Cerebellar cortex (tissue), 1 donor: ENCODE results near the gene TSPAN2.

Experiments
- DNase-seq: peaks from one replicate; pipeline ENCODE4 v3.0.0-alpha.2; 2015; ENCODE audit warnings: low spot score

Gene TSPAN2

GRCh38 chr1:115074839-115075534 lies 14.3 kb downstream of the TSPAN2 start:
- DNase-seq = no peak

DNA sequence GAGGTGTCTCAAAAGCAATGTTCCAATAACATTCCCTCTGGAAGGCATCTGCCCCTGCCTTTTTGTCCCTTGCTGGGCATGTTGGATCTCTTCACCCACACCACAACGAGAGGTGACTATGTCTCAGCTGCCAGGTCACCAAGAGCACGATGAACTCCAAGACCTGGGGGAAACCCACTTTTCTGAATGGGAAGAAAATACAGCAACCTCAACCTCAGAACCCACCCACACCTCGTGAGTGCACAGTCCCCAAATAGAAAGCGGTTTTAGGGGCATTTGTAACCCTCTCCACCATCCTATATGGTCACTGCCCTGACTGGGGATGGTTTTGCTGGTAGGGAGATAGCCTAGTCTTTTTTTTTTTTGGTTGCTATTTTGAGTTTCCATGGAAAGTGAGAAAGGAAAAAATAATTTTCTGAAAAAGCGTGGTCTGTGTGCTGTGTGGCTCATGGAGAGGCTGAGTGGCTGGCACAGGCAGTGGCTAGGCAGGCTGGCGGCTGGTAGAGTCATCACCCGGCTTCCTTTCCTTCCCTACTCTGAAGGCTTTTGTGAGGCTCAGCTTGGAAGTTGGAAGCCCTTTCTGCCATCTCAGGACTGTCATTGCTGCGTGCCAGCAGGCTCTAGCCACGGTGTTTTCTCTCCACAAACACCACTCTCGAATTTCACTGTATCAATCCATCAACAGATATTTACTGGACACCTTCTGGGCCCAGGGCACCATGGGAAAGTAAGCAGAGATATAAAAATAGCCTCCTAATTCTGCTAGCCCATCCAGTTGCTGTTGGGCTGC lies 15.8 kb downstream of the TSPAN2 start:
- DNase-seq = no peak

- DNase-seq = no peak
Observed at GRCh38 chr1:115071012-115071664, 18.2 kb downstream of the TSPAN2 start.

GRCh38 chr1:115069659-115070308 lies 19.5 kb downstream of the TSPAN2 start:
- no peak for DNase-seq

DNA sequence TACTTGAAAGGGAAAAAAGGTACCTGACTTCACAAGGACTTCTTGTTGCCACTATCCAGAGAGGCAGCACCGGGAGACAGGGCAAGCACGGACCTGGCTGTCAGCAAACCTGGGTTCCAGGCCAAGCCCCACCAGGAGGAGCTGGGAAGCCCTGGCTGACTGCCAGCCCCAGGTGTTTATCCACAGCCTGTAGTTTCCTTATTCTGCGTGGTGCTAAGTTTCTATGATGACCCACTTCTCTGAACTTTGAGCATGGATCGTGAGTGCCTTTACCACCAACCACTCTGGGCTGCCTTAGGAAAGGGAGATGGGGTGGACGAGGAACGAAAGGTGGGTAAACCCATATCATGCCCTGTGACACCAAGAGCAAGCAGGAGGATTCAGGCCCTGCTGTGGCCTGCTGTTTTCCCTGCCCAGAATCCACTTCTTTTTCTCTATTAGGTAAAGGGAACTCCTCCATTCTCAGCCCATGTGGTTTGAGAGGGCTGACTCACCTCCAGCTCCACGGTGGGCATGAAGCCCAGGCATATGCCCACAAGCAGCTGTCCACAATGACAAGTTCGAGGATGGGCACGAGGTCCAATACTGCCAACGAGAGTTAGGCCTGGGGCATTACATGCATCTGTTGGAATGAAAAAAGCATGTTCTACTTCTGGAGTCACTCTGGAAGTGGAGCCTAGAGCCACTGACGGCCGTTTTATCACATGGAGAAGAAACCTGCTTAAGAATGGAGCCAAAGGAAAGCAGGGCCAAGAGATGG lies 20.3 kb downstream of the TSPAN2 start:
- no peak for DNase-seq

DNA sequence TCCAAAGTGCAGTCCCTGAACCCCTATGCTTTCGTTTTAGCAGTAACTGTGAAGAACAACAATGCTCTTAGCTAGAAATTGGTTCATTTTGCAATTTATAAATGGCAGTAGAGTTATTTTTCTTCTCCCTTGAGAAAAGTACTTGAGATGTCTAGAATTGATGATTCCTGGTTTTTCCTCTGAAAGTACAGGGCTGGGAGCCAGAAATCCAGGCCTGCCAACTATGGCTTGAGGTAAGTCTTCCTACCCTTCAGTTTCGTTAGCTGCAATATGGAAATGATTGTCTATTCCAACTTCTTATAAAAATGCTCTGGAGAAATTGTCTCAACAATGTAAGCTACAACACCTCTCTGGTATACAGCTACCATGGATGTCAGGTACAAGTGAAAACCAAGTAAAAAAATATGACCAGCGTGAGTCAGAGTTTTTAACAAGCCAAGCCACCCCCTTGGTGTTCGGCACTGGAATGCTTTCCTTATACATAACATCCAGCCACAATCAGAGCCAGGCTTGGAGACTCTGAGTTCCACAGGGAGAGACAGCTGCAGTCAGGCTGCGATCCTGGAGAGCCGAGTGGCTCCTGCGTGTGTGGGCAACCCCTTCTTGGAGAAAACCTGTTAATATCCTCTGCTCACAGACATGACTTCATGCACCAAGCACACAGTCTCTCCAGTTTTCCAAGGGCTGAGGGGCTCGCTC lies 22.0 kb downstream of the TSPAN2 start:
- DNase-seq = no peak

DNA sequence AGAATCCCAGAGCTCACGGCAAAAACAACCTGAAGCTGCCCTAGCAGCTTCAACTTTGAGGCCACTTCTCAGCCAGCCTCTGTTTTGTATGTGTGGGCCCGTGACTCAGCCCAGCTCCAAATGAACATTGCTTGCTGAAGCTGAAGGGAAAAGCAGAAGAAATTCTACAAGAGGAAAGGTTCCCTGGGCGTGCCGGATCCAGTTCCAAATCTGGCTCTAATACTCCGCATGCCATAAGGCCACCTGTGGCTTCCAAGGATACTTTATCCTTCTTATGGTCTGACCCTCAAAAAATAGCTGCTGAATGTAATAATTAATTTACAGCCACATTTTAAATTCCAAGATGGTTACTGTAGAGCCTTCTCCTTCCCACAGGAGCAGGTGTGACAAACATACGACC lies 24.3 kb downstream of the TSPAN2 start:
- no peak for DNase-seq

GRCh38 chr1:115064461-115064860 lies 24.8 kb downstream of the TSPAN2 start:
- DNase-seq = no peak

- DNase-seq = no peak
Observed at GRCh38 chr1:115063228-115063901, 25.9 kb downstream of the TSPAN2 start.

DNA sequence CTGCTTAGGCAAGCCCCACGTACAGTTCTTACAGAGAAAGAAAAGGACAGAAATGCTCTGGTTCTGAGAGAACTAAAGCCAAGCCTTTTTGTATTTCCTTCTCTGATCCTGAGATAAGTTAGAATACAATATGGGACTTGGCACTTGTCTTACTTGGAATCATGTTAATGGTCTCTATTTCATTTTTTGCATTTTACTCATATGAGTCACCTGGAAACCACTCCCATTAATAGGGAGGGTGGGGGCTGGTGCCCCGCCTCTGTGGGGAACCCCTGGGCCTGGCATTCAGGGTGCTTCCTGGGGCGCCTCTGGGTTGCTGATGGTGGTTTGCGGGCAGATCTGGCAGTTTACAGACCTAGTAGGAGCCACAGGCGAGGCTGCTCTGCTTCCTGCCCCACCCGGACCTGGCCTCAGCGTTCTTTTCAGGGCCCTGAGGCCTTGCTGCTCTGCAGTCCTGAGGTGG lies 26.7 kb downstream of the TSPAN2 start:
- no peak for DNase-seq

DNA sequence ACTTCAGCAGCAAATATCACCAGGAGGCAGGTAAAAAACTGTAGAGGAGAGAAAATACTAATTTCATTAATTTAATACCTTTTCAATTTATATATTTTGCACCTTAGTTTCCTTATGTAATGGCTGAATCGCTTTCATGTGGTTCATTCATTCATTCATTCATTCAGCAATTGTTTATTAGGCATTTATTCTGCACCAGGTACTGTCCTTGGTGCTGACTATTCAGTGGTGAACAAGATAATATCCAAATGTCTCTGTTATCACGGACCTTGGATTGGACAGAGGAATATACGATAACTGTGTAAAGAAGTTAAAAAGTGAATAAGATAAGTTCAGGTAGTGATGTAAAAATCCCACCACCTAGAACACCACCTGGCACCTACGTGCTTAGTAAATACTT lies 28.8 kb downstream of the TSPAN2 start:
- DNase-seq = no peak

DNA sequence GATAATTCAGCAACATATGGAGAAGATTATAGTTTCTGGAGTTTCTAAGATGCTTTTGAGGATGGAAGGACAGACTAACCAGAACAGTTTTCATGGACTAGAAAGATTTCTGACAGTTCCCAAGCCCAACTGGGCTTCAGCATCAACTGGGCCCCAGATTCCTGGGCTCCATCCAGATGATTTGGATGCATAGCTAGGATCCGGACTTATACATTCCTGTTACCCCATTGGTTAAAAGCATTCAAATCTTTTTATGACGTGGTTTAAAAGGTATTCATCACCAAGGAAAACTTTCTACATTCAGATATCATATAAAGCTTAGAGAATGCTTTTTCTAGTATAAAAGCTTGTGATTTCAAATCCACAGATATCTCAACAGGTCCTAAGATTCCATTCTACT lies 30.0 kb downstream of the TSPAN2 start:
- DNase-seq = no peak

DNA sequence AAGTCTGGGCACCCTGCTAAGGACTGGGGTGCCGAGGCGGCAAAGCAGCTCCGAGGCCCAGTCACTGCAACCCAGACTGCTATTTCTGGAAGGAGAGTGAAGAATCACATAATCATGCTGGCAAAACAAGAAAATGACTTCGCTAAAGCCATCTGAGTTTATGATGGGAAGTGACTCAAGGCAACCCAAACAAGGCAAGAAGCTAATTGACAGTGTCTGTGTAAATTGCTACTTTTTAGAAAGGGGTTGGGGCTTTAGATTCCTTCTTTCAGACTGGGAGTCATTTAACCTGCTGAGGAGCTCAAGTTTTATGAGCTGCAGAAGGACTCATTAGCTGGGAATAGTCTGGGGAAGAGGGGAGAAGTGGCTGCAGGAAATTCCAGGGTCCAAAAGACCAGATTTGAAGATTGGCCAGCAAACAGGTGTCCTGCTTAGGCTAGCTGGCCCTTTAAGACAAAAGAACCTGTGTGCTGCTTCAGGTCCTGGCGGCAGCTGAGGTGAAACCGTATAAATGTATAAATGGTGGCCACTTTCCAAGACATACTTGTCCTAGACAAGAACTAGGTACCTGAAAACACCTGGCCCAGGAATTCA lies 31.5 kb downstream of the TSPAN2 start:
- no peak for DNase-seq

- DNase-seq = no peak
Observed at GRCh38 chr1:115056395-115056798, 32.9 kb downstream of the TSPAN2 start.

DNA sequence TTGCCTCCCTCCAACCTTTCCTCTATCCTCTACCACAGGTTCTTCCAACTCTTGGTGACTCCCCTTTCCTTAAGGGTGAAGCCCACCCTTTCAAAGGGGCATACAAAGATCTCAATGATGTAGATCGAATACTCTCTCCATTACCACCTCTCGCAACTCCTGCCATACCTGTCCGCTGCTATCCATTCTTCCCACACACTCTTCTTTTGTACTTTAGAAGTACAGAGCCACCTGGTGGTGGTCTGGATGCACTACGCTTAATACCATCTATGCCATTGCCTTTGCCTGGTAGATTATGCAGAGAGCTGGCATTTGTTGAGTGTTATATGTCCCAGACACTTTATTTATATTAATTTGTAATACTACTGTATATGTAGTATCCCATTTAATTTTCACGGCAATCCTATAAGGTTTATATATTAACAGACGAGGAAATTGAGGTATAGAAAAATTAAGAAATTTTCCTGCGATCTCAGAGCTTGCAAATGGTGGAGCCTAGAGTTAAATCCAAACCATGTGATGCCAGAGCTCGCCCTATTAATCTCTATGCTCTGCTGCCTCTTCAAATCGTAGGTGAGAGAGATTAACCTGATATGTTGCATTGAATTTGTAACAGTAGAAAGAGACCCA lies 36.7 kb downstream of the TSPAN2 start:
- peak; percentile 62 for DNase-seq

GRCh38 chr1:115051850-115052249 lies 37.5 kb downstream of the TSPAN2 start:
- DNase-seq = no peak

DNA sequence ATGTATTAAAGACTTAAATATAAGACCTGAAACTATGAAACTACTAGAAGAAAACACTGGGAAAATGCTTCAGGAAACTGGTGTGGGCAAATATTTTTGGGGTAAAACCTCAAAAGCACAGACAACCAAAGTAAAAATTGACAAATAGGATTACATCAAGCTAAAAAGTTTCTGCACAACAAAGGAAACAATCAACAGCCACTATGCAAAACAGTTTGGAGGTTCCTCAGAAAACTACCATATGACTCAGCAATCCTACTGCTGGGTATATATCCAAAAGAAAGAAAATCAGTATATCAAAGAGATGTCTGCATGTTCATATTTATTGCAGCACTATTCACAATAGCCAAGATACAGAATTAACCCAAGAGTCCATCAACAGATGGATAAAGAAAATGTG lies 42.6 kb downstream of the TSPAN2 start:
- no peak for DNase-seq

DNA sequence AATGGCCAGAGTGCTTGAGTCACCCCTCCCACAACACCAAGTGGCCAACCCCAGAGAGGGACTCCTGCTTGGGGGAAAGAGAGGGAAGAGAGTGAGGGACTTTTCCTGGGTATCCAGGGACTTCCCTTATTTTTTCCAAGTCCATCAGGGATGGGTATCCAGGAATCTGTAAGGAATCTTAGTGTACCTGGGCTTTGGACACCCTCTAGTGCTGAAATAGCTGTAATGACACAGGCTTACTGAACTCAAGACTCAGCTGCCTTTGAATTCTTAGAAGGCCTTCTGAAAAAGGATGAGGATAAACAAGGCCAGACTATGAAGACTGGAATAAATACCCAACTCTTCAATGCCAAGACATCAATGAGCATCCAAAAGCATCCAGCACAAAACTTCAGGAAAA lies 47.6 kb downstream of the TSPAN2 start:
- peak; percentile 8 for DNase-seq

DNA sequence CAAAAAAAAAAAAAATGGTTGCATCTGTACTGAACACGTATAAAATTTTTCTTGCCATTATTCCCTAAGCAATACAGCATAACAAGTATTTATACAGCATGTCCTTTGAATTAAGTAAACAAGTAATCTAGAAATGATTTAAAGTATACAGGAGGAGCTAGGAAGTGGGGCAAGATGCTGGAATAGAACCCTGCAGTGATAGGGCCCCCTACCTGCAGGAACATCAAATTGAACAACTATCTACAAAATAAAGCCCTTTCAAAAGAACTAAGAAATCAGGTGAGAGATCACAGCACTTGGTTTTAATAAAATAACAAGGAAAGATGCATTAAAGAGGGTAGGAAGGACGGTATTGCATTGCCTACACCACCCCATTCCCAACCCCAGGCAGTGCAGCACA lies 48.8 kb downstream of the TSPAN2 start:
- no peak for DNase-seq
